ENCODE results near the gene CPA4. TPM values are rescaled to one million over a fixed set of nuclear protein-coding genes. Genes with fewer than 3 reads are reported as not detected.

Gene CPA4
- total and polyA plus RNA-seq, 2 experiments from 2014 or later: 8.6 to 10.4 TPM

- H3K4me3 ChIP-seq: no peak overlapping the region
- H4K20me1 ChIP-seq (ENCODE audit: insufficient read depth): no peaks in the 10 kb centered on the region
- H3K79me2 ChIP-seq (ENCODE audit: insufficient read depth): no peaks in the 10 kb centered on the region
- TF ChIP-seq EZH2phosphoT487 (IDR thresholded peaks at IDR 0.05; ENCODE audit: insufficient read depth, low read depth) (no peak), EZH2 (IDR thresholded peaks at IDR 0.05; ENCODE audit: insufficient read depth, poor library complexity, severe bottlenecking) (no peak)
- H2AFZ ChIP-seq: no peak overlapping the region
- no peak overlapping the region for H3K4me2 ChIP-seq (ENCODE audit: unreplicated experiment)
- no peaks in the 10 kb centered on the region for H3K36me3 ChIP-seq (ENCODE audit: low read depth)
- no peaks in the 10 kb centered on the region for H3K27me3 ChIP-seq (replicated peaks; ENCODE audit: insufficient read depth)
- H3F3A ChIP-seq (ENCODE audit: insufficient read depth): peaks cover 7% of the 10 kb centered on the region; the same call in 1 of the 2 replicates
- no peak overlapping the region for H3K27ac ChIP-seq
- H3K9me2 ChIP-seq (ENCODE audit: insufficient read depth): no peaks in the 10 kb centered on the region
- no peaks in the 10 kb centered on the region for H3K9me3 ChIP-seq (ENCODE audit: low read depth)
- H3K4me1 ChIP-seq (ENCODE audit: insufficient read depth): peaks cover 23% of the 10 kb centered on the region
- in situ Hi-C loops (cut with MboI): no loop called here
- DNase-seq: no peak
- 57 to 61% methylated on average over 20 of the region's 20 CpGs for WGBS, 2 experiments (ENCODE audit: low coverage in 1 of 2, low lambda C conversion rate in 2 of 2, missing lambda C conversion rate in 2 of 2)
- no peak overlapping the region for H3K9ac ChIP-seq
Measured at GRCh38 chr7:130350945-130351790, 58.2 kb downstream of the CPA4 start.

- 42% methylated on average over 6 of the region's 6 CpGs for WGBS, 2 experiments (ENCODE audit: low coverage in 1 of 2, low lambda C conversion rate in 2 of 2, missing lambda C conversion rate in 2 of 2)
- Histone ChIP-seq H3F3A (ENCODE audit: insufficient read depth) (peaks cover 13% of the 10 kb centered on the region), H3K79me2 (ENCODE audit: insufficient read depth) (no peaks in the 10 kb centered on the region), H3K9me2 (ENCODE audit: insufficient read depth) (no peaks in the 10 kb centered on the region), H3K4me1 (ENCODE audit: insufficient read depth) (peaks cover 29% of the 10 kb centered on the region), H3K4me2 (ENCODE audit: unreplicated experiment) (no peak overlapping the region), H4K20me1 (ENCODE audit: insufficient read depth) (no peaks in the 10 kb centered on the region), H3K9me3 (ENCODE audit: low read depth) (no peaks in the 10 kb centered on the region), H3K36me3 (ENCODE audit: low read depth) (no peaks in the 10 kb centered on the region), H3K9ac (no peak overlapping the region), H3K27ac (no peak overlapping the region), H3K4me3 (no peak overlapping the region), H3K27me3 (replicated peaks; ENCODE audit: insufficient read depth) (no peaks in the 10 kb centered on the region), H2AFZ (no peak overlapping the region)
- TF ChIP-seq EZH2phosphoT487 (IDR thresholded peaks at IDR 0.05; ENCODE audit: insufficient read depth, low read depth) (no peak), EZH2 (IDR thresholded peaks at IDR 0.05; ENCODE audit: insufficient read depth, poor library complexity, severe bottlenecking) (no peak)
- DNase-seq: no peak
- in situ Hi-C loops (cut with MboI): no loop called here
Measured at GRCh38 chr7:130351791-130352090, 58.8 kb downstream of the CPA4 start.

- TF ChIP-seq EZH2phosphoT487 (IDR thresholded peaks at IDR 0.05; ENCODE audit: insufficient read depth, low read depth) (no peak), EZH2 (IDR thresholded peaks at IDR 0.05; ENCODE audit: insufficient read depth, poor library complexity, severe bottlenecking) (no peak)
- Histone ChIP-seq H4K20me1 (ENCODE audit: insufficient read depth) (no peaks in the 10 kb centered on the region), H3K9ac (peak overlapping the region; percentile 35; the same call in 1 of the 2 replicates), H3K4me2 (ENCODE audit: unreplicated experiment) (peak overlapping the region; percentile 76), H3K27me3 (replicated peaks; ENCODE audit: insufficient read depth) (no peaks in the 10 kb centered on the region), H3K27ac (no peak overlapping the region), H3K4me1 (ENCODE audit: insufficient read depth) (peaks cover 36% of the 10 kb centered on the region), H3K4me3 (peak overlapping the region; percentile 66), H2AFZ (peak overlapping the region; percentile 69), H3K79me2 (ENCODE audit: insufficient read depth) (no peaks in the 10 kb centered on the region), H3K9me2 (ENCODE audit: insufficient read depth) (no peaks in the 10 kb centered on the region), H3K9me3 (ENCODE audit: low read depth) (no peaks in the 10 kb centered on the region), H3F3A (ENCODE audit: insufficient read depth) (peaks cover 19% of the 10 kb centered on the region), H3K36me3 (ENCODE audit: low read depth) (no peaks in the 10 kb centered on the region)
- 9 to 13% methylated on average over 12 to 20 of the region's 20 CpGs for WGBS, 2 experiments (ENCODE audit: low coverage in 1 of 2, low lambda C conversion rate in 2 of 2, missing lambda C conversion rate in 2 of 2)
- DNase-seq: peak; percentile 79
- in situ Hi-C loops (cut with MboI): no loop called here
Measured at GRCh38 chr7:130352194-130353074, 59.5 kb downstream of the CPA4 start.

- Histone ChIP-seq H3K27ac (no peak overlapping the region), H3F3A (ENCODE audit: insufficient read depth) (peaks cover 25% of the 10 kb centered on the region), H3K27me3 (replicated peaks; ENCODE audit: insufficient read depth) (no peaks in the 10 kb centered on the region), H3K36me3 (ENCODE audit: low read depth) (no peaks in the 10 kb centered on the region), H3K79me2 (ENCODE audit: insufficient read depth) (no peaks in the 10 kb centered on the region), H3K4me1 (ENCODE audit: insufficient read depth) (peaks cover 39% of the 10 kb centered on the region), H3K4me2 (ENCODE audit: unreplicated experiment) (peak overlapping the region; percentile 76), H3K4me3 (no peak overlapping the region), H3K9me3 (ENCODE audit: low read depth) (no peaks in the 10 kb centered on the region), H4K20me1 (ENCODE audit: insufficient read depth) (no peaks in the 10 kb centered on the region), H2AFZ (no peak overlapping the region), H3K9ac (no peak overlapping the region), H3K9me2 (ENCODE audit: insufficient read depth) (no peaks in the 10 kb centered on the region)
- DNase-seq: no peak
- WGBS, 2 experiments (ENCODE audit: low coverage in 1 of 2, low lambda C conversion rate in 2 of 2, missing lambda C conversion rate in 2 of 2): 75 to 81% methylated on average over 7 of the region's 7 CpGs
- no peak for TF ChIP-seq EZH2phosphoT487 (IDR thresholded peaks at IDR 0.05; ENCODE audit: insufficient read depth, low read depth)
- TF ChIP-seq EZH2 (IDR thresholded peaks at IDR 0.05; ENCODE audit: insufficient read depth, poor library complexity, severe bottlenecking): no peak
- in situ Hi-C loops (cut with MboI): no loop called here
Measured at GRCh38 chr7:130353196-130353595, 60.2 kb downstream of the CPA4 start.
